Measurements from ENCODE around the gene PCDHA4. TPM values are rescaled to one million over a fixed set of nuclear protein-coding genes. Genes with fewer than 3 reads are reported as not detected.

PCDHA4 gene
- total and polyA plus RNA-seq, 2 of the 8 experiments (the other 6 are each of a cell fraction or from before 2014, with no cell fraction given): 3.7 to 5.7 TPM

DNA sequence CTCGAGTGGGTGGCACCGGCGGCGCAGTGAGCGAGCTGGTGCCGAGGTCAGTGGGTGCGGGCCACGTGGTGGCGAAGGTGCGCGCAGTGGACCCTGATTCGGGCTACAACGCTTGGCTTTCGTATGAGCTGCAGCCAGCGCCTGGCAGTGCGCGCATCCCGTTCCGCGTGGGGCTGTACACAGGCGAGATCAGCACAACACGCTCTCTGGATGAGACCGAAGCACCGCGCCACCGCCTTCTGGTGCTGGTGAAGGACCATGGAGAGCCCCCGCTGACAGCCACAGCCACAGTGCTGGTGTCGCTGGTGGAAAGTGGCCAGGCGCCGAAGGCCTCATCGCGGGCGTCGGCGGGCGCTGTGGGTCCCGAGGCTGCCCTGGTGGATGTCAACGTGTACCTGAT lies 16.6 kb downstream of the PCDHA4 start:
- no peak overlapping the region for H4K91ac ChIP-seq (replicated peaks; ENCODE audit: insufficient read length, low read length)
- H3K23me2 ChIP-seq (ENCODE audit: low read depth, low read length): no peaks in the 10 kb centered on the region
- no peak overlapping the region for H2AK5ac ChIP-seq (ENCODE audit: low read depth, low read length)
- no peak overlapping the region for H3K14ac ChIP-seq (ENCODE audit: insufficient read length)
- no peak overlapping the region for H4K5ac ChIP-seq (ENCODE audit: insufficient read length, low read depth, low read length)
- no peak overlapping the region for H2BK15ac ChIP-seq (ENCODE audit: low read length)
- H3K79me1 ChIP-seq (ENCODE audit: low read depth, low read length): no peaks in the 10 kb centered on the region
- DNase-seq (ENCODE audit: low read depth in 1 of 2, low spot score in 2 of 2): no peak
- H2BK12ac ChIP-seq (ENCODE audit: low read depth, low read length): no peak overlapping the region
- H3K36me3 ChIP-seq (ENCODE audit: control insufficient read depth in 2 of 4, insufficient read depth in 4 of 4, low read length in 3 of 4): peaks cover 0 to 3% (median 0%) of the 10 kb centered on the region in 4 experiments; a peak in 1 of 8 replicates
- no peak overlapping the region for H2BK20ac ChIP-seq (ENCODE audit: low read length)
- no peak overlapping the region for H3K4me3 ChIP-seq (ENCODE audit: extremely low read depth in 1 of 4, insufficient read depth in 2 of 4, low read depth in 3 of 4, low read length in 4 of 4)
- H2AFZ ChIP-seq (ENCODE audit: low read length): no peak overlapping the region
- no peak overlapping the region for H3K23ac ChIP-seq (ENCODE audit: insufficient read length)
- 98% methylated on average over 38 of the region's 38 CpGs; no CpG with 5 or more reads in 1 of the 2 experiments for WGBS, 2 experiments (ENCODE audit: extremely low coverage in 1 of 2, insufficient coverage in 1 of 2, insufficient read length in 1 of 2, insufficient replicate concordance in 2 of 2, low coverage in 1 of 2, low lambda C conversion rate in 2 of 2, missing lambda C conversion rate in 1 of 2)
- POLR2A ChIA-PET (ENCODE audit: partially characterized antibody): no interaction called here
- no peak overlapping the region for H3K56ac ChIP-seq (replicated peaks; ENCODE audit: insufficient read length, low read depth, low read length)
- CTCF ChIA-PET (ENCODE audit: partially characterized antibody): interaction anchor here (0.6 to 5.5 kb wide), 5 partner anchors 11 to 46 kb away, joined by 3 to 49 read pairs (median 4); partner anchors contain the start of genes PCDHA4, PCDHA7 and PCDHA8
- no peak overlapping the region for H3K4ac ChIP-seq (replicated peaks; ENCODE audit: insufficient read length, low read depth, low read length)
- H3K4me2 ChIP-seq (ENCODE audit: insufficient read depth in 1 of 2, low read depth in 2 of 2, low read length in 2 of 2): no peak overlapping the region
- H4K20me1 ChIP-seq (replicated peaks in 1 of 2; ENCODE audit: control insufficient read depth in 1 of 2, insufficient read depth in 2 of 2, low read length in 2 of 2): peaks cover 0 to 3% of the 10 kb centered on the region in 2 experiments
- no peak overlapping the region for H2BK120ac ChIP-seq (replicated peaks; ENCODE audit: low read depth, low read length)
- H3K9me3 ChIP-seq (ENCODE audit: insufficient read depth in 2 of 2, low read depth in 1 of 2, low read length in 1 of 2): peaks cover 0 to 11% of the 10 kb centered on the region in 2 experiments; a peak in 1 of 4 replicates
- no peak for TF ChIP-seq CBX5 (IDR thresholded peaks at IDR 0.05; ENCODE audit: low read depth, low read length)
- no peak for TF ChIP-seq POLR2AphosphoS5 (IDR thresholded peaks at IDR 0.05; ENCODE audit: low read depth, low read length)
- TF ChIP-seq, protein P1, sequence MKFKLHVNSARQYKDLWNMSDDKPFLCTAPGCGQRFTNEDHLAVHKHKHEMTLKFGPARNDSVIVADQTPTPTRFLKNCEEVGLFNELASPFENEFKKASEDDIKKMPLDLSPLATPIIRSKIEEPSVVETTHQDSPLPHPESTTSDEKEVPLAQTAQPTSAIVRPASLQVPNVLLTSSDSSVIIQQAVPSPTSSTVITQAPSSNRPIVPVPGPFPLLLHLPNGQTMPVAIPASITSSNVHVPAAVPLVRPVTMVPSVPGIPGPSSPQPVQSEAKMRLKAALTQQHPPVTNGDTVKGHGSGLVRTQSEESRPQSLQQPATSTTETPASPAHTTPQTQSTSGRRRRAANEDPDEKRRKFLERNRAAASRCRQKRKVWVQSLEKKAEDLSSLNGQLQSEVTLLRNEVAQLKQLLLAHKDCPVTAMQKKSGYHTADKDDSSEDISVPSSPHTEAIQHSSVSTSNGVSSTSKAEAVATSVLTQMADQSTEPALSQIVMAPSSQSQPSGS (IDR thresholded peaks at IDR 0.05; ENCODE audit: low read length): no peak
- TF ChIP-seq GABPA (IDR thresholded peaks at IDR 0.05; ENCODE audit: borderline replicate concordance, insufficient read depth, low read length): no peak
- no peak for TF ChIP-seq TBP (IDR thresholded peaks at IDR 0.05; ENCODE audit: low read depth, low read length)
- no peak for TF ChIP-seq EZH2 (IDR thresholded peaks at IDR 0.05; ENCODE audit: low read depth, low read length, severe bottlenecking)
- no peak for TF ChIP-seq NANOG (IDR thresholded peaks at IDR 0.05; ENCODE audit: insufficient read depth, low read depth, low read length, poor library complexity, severe bottlenecking)
- TF ChIP-seq SP4 (IDR thresholded peaks at IDR 0.05; ENCODE audit: low read length): no peak
- TF ChIP-seq MAFK (IDR thresholded peaks at IDR 0.05; ENCODE audit: low read depth, low read length): no peak
- TF ChIP-seq FOSL1 (IDR thresholded peaks at IDR 0.05; ENCODE audit: insufficient read depth, low read depth, low read length): no peak
- TF ChIP-seq SRF (IDR thresholded peaks at IDR 0.05; ENCODE audit: low read depth, low read length): no peak
- no peaks in the 10 kb centered on the region for H3K27me3 ChIP-seq (replicated peaks in 1 of 4; ENCODE audit: control insufficient read depth in 3 of 4, extremely low read depth in 1 of 4, insufficient read depth in 3 of 4, low read length in 3 of 4)
- no peak overlapping the region for H3K18ac ChIP-seq (ENCODE audit: extremely low read depth, low read length)
- H3K27ac ChIP-seq (ENCODE audit: low read depth, low read length): no peak overlapping the region
- H3K4me1 ChIP-seq (replicated peaks in 1 of 4; ENCODE audit: control insufficient read depth in 3 of 4, insufficient read depth in 4 of 4, low read length in 3 of 4): no peaks in the 10 kb centered on the region
- no peak overlapping the region for H3K9ac ChIP-seq (replicated peaks in 1 of 4; ENCODE audit: extremely low read depth in 1 of 4, low read depth in 3 of 4, low read length in 3 of 4)
- peak overlapping the region; percentile 85; the same call in 1 of the 2 replicates for H4K8ac ChIP-seq (ENCODE audit: extremely low read depth, insufficient read depth, low read length)
- H3K79me2 ChIP-seq (ENCODE audit: control insufficient read depth in 1 of 2, insufficient read depth in 2 of 2, low read length in 2 of 2): no peaks in the 10 kb centered on the region
- FAIRE-seq: no peak
- H2BK5ac ChIP-seq (ENCODE audit: low read depth, low read length): no peak overlapping the region
